IMR-90 (cell line): ENCODE data around the gene CADM2. TPM values are rescaled to one million over a fixed set of nuclear protein-coding genes. Genes with fewer than 3 reads are reported as not detected.
"Not testable (repeated sequence)": the region's sequence is repeated elsewhere in the genome, so short reads cannot be mapped to it uniquely, and the experiment has no call there.

Source experiments
- ATAC-seq: fragments of 200-7000 bp; cut with Tn5 transposase; 2 replicates; pipeline ENCODE4 v1.9.1; 2020; ENCODE audit warnings: low read depth, mild to moderate bottlenecking, moderate library complexity
- BruUV-seq: library from RNA; stranded (reverse); fragments of 400-500 nt; replicated peaks from 2 replicates; lab custom pipeline; 2021; lab: Mats Ljungman, UMichigan
- CTCF ChIA-PET: fragments of 300-600 bp; formaldehyde crosslinking; extraction: SDS; loops from one replicate; lab custom pipeline; 2021; ENCODE audit warnings: antibody characterized with exemption; lab: Yijun Ruan, JAX
- POLR2A ChIA-PET: fragments of 300-600 bp; sonication (Branson Sonifier 250); formaldehyde crosslinking; loops from one replicate; lab custom pipeline; 2022; ENCODE audit warnings: antibody characterized with exemption; ENCODE audit not compliant: unreplicated experiment; lab: Charles Lee
- DNase-seq: peaks from one replicate; pipeline ENCODE4 v3.0.0; 2013
- H2AFZ ChIP-seq: replicated peaks from 2 replicates; pipeline ENCODE3; 2013; ENCODE audit warnings: low read length, mild to moderate bottlenecking; ENCODE audit not compliant: poor library complexity
- H2AK5ac ChIP-seq: 2 replicates; pipeline ENCODE4 v1.6.1; 2013; ENCODE audit warnings: low read depth, low read length, inconsistent platforms
- H2AK9ac ChIP-seq: replicated peaks from 2 replicates; pipeline ENCODE3; 2013; ENCODE audit warnings: mild to moderate bottlenecking, low read depth, low read length, moderate library complexity; ENCODE audit not compliant: poor library complexity
- H2BK120ac ChIP-seq: 2 replicates; pipeline ENCODE4 v1.6.1; 2013; ENCODE audit warnings: low read depth, low read length, inconsistent platforms
- H2BK15ac ChIP-seq: 3 replicates; pipeline ENCODE4 v1.6.1; 2013; ENCODE audit warnings: low read depth, low read length, inconsistent platforms
- H2BK20ac ChIP-seq: 2 replicates; pipeline ENCODE4 v1.6.1; 2013; ENCODE audit warnings: low read depth, mild to moderate bottlenecking, inconsistent platforms, low read length, moderate library complexity
- H2BK5ac ChIP-seq: 2 replicates; pipeline ENCODE4 v1.6.1; 2013; ENCODE audit warnings: mild to moderate bottlenecking, low read depth, low read length, inconsistent platforms; ENCODE audit not compliant: poor library complexity, severe bottlenecking
- H3K14ac ChIP-seq: replicated peaks from 2 replicates; pipeline ENCODE4 v1.6.1; 2013; ENCODE audit warnings: low read depth, low read length, inconsistent platforms
- H3K18ac ChIP-seq: 2 replicates; pipeline ENCODE4 v1.6.1; 2013; ENCODE audit warnings: low read depth, low read length, control low read depth
- H3K23ac ChIP-seq: 2 replicates; pipeline ENCODE4 v1.6.1; 2013; ENCODE audit warnings: low read depth, low read length, inconsistent platforms
- H3K27ac ChIP-seq: 2 replicates; pipeline ENCODE4 v1.5.1; 2013; ENCODE audit warnings: mild to moderate bottlenecking, control low read depth, low read length; ENCODE audit not compliant: insufficient read depth
- H3K27me3 ChIP-seq: 2 replicates; pipeline ENCODE4 v1.6.1; 2013; ENCODE audit warnings: low read length; ENCODE audit not compliant: control insufficient read depth, insufficient read depth
- H3K36me3 ChIP-seq: 2 replicates; pipeline ENCODE4 v1.6.1; 2013; ENCODE audit warnings: low read length, mixed read lengths; ENCODE audit not compliant: control insufficient read depth, insufficient read depth
- H3K4ac ChIP-seq: 2 replicates; pipeline ENCODE4 v1.6.1; 2013; ENCODE audit warnings: low read depth, low read length, inconsistent platforms
- H3K4me1 ChIP-seq: 2 replicates; pipeline ENCODE4 v1.6.1; 2013; ENCODE audit warnings: low read length, mixed read lengths; ENCODE audit not compliant: control insufficient read depth, insufficient read depth
- H3K4me2 ChIP-seq: 2 replicates; pipeline ENCODE4 v1.6.1; 2013; ENCODE audit warnings: low read depth, mild to moderate bottlenecking, control low read depth, low read length, moderate library complexity
- H3K4me3 ChIP-seq: 2 replicates; pipeline ENCODE4 v1.5.1; 2013; ENCODE audit warnings: low read depth, mild to moderate bottlenecking, control low read depth, low read length, moderate library complexity; ENCODE audit not compliant: insufficient read depth
- H3K56ac ChIP-seq: 2 replicates; pipeline ENCODE4 v1.6.1; 2013; ENCODE audit warnings: low read length, inconsistent platforms; ENCODE audit not compliant: insufficient read depth; ENCODE audit errors: extremely low read depth
- H3K79me1 ChIP-seq, 2 experiments: 2 replicates each; pipeline ENCODE4 v1.6.1; 2013; ENCODE audit warnings: low read length in 2 of 2, inconsistent platforms in 1 of 2, low read depth in 1 of 2
- H3K9ac ChIP-seq: 2 replicates; pipeline ENCODE4 v1.6.1; 2013; ENCODE audit warnings: low read depth, low read length, control low read depth
- H3K9me1 ChIP-seq: 2 replicates; pipeline ENCODE4 v1.6.1; 2013; ENCODE audit warnings: low read length, inconsistent platforms; ENCODE audit not compliant: insufficient read depth
- H3K9me3 ChIP-seq: 2 replicates; pipeline ENCODE4 v1.6.1; 2013; ENCODE audit warnings: low read length; ENCODE audit not compliant: control insufficient read depth, insufficient read depth
- H4K20me1 ChIP-seq: 2 replicates; pipeline ENCODE4 v1.6.1; 2013; ENCODE audit warnings: low read length, inconsistent platforms; ENCODE audit not compliant: insufficient read depth
- H4K5ac ChIP-seq: 2 replicates; pipeline ENCODE4 v1.6.1; 2013; ENCODE audit warnings: mild to moderate bottlenecking, low read depth, low read length, control low read depth
- H4K8ac ChIP-seq, 2 experiments: 2 replicates each; pipeline ENCODE4 v1.6.1; 2013; ENCODE audit warnings: low read depth in 2 of 2, low read length in 2 of 2, control low read depth in 1 of 2, inconsistent platforms in 1 of 2
- H4K91ac ChIP-seq: 2 replicates; pipeline ENCODE4 v1.6.1; 2013; ENCODE audit warnings: low read depth, low read length, inconsistent platforms; ENCODE audit not compliant: insufficient read depth
- WGBS, 2 experiments: methylation state at CpG; one replicate each; pipeline versions ENCODE4 v1.1.5 to v1.1.7; 2013; ENCODE audit warnings: missing lambda C conversion rate in 2 of 2; ENCODE audit not compliant: insufficient read length in 1 of 2; ENCODE audit errors: extremely low coverage in 2 of 2; 5-methylcytosine and 5-hydroxymethylcytosine counted together
- dilution Hi-C: fragments of 300-500 bp; cut with HindIII; formaldehyde crosslinking; loops from one replicate; pipeline ENCODE4 v1.14.3; 2018; ENCODE audit warnings: low sequenced_read_pairs; ENCODE audit not compliant: unreplicated experiment
- in situ Hi-C: fragments of 300-500 bp; cut with MboI; formaldehyde crosslinking; loops from 3 replicates; pipeline ENCODE4 v1.14.3; 2019; ENCODE audit warnings: low sequenced_read_pairs, inconsistent platforms, mixed read lengths
- intact Hi-C: fragments of 100-400 bp; cut with micrococcal nuclease; formaldehyde crosslinking; loops from 2 replicates; pipeline ENCODE4 v1.10.0; 2022
- polyA plus RNA-seq, 3 experiments: library from polyadenylated mRNA; depleted of rRNA; stranded (reverse); fragments of >200 nt; gene quantifications; 2 replicates each; pipeline ENCODE4 v1.2.3, GENCODE V29; 2012; ENCODE audit warnings: low replicate concordance in 1 of 3
- total RNA-seq: library from RNA; depleted of rRNA; stranded (reverse); fragments of >200 nt; gene quantifications from 2 replicates; pipeline ENCODE4 v1.2.3, GENCODE V29; 2012

The CADM2 gene
- total and polyA plus RNA-seq, 2 of the 4 experiments (the other 2 are of a cell fraction): not detected

DNA sequence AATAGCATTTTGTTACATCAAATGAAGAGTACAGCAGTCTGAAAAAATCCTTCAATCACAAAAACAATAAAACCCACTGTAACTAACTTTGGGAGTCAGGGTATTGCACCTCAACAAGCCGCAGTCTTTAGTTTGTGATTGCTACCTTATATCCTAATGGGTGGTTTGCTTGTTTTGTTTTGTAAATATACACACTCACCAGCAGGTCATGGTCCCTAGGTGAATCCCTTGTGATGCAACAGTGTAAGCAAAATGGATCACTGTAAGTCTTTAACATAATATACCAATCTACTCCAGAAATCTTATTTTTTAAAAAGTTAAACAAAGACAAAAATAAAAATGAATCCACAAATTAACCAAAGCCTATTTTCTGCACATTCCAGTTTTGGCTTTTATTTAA lies 749.5 kb downstream of the CADM2 start:
- H2BK120ac ChIP-seq, H3K4me1 ChIP-seq, ATAC-seq, H3K14ac ChIP-seq, H3K9ac ChIP-seq, POLR2A ChIA-PET, H2AK9ac ChIP-seq, H3K27ac ChIP-seq, H3K56ac ChIP-seq, dilution Hi-C loops, CTCF ChIA-PET, H4K5ac ChIP-seq, intact Hi-C loops, H4K20me1 ChIP-seq, H3K9me1 ChIP-seq, in situ Hi-C loops, H3K18ac ChIP-seq, H2BK15ac ChIP-seq, H4K8ac ChIP-seq, H3K79me1 ChIP-seq, DNase-seq, H3K27me3 ChIP-seq, H2AFZ ChIP-seq, BruUV-seq, H3K4me3 ChIP-seq, H3K9me3 ChIP-seq, H3K36me3 ChIP-seq, H4K91ac ChIP-seq, H2BK20ac ChIP-seq, H3K4me2 ChIP-seq, H3K4ac ChIP-seq, H2BK5ac ChIP-seq, H3K23ac ChIP-seq, H2AK5ac ChIP-seq: not testable (repeated sequence)
- no CpG with 5 or more reads among the region's 1 CpG for WGBS, 2 experiments
